GM12878 (cell line): ENCODE data around the gene MRM3.

Experiments used
- CBFB ChIP-seq: IDR thresholded peaks from 2 replicates; pipeline ENCODE4 v1.6.1; 2016; ENCODE audit warnings: antibody characterized with exemption, low read depth
- CTCF ChIP-seq, 3 experiments: IDR thresholded peaks in 2 of 3; conservative IDR thresholded peaks in 1 of 3; 2 replicates each; pipeline ENCODE4 v1.5.1; 2011; ENCODE audit warnings: low read depth in 3 of 3, low read length in 3 of 3, mild to moderate bottlenecking in 3 of 3, control low read depth in 2 of 3, moderate library complexity in 2 of 3, inconsistent platforms in 1 of 3, mixed read lengths in 1 of 3; ENCODE audit not compliant: control insufficient read depth in 2 of 3, insufficient read depth in 1 of 3; ENCODE audit errors: extremely low read depth in 1 of 3
- ELK1 ChIP-seq: IDR thresholded peaks from 2 replicates; pipeline ENCODE4 v1.6.1; 2012; ENCODE audit warnings: low read depth, low read length, improper control_type of control experiment
- EZH2 ChIP-seq: IDR thresholded peaks from 2 replicates; pipeline ENCODE4 v1.6.1; 2012; ENCODE audit warnings: low read depth, mild to moderate bottlenecking, control low read depth, inconsistent platforms, low read length, borderline replicate concordance; ENCODE audit not compliant: control insufficient read depth
- GABPA ChIP-seq: IDR thresholded peaks from 2 replicates; pipeline ENCODE4 v1.6.1; 2014; ENCODE audit warnings: antibody characterized with exemption, low read depth, mild to moderate bottlenecking, inconsistent platforms
- NFYB ChIP-seq: IDR thresholded peaks from 2 replicates; pipeline ENCODE4 v1.6.1; 2011; ENCODE audit warnings: low read depth, mild to moderate bottlenecking, low read length, improper control_type of control experiment, moderate library complexity; ENCODE audit not compliant: insufficient read depth
- RAD21 ChIP-seq: IDR thresholded peaks from 2 replicates; pipeline ENCODE4 v1.6.1; 2011; ENCODE audit warnings: mild to moderate bottlenecking, low read depth, low read length, moderate library complexity; ENCODE audit not compliant: insufficient read depth
- SP1 ChIP-seq: IDR thresholded peaks from one replicate; pipeline ENCODE4 v1.6.1; 2011; ENCODE audit warnings: low read depth, low read length
- SUPT20H ChIP-seq: IDR thresholded peaks from 2 replicates; pipeline ENCODE4 v1.6.1; 2011; ENCODE audit warnings: low read depth, mild to moderate bottlenecking, low read length, moderate library complexity, borderline replicate concordance; ENCODE audit not compliant: control insufficient read depth
- ZNF274 ChIP-seq: IDR thresholded peaks from one replicate; pipeline ENCODE4 v1.8.0; 2011; ENCODE audit not compliant: insufficient read length, insufficient read depth
- TF ChIP-seq, protein P1 (sequence below): IDR thresholded peaks from 2 replicates; pipeline ENCODE4 v1.6.1; 2012; ENCODE audit warnings: low read depth, low read length, improper control_type of control experiment
- TF ChIP-seq, protein P2 (sequence below): IDR thresholded peaks from 2 replicates; pipeline ENCODE4 v1.6.1; 2011; ENCODE audit warnings: low read depth, mild to moderate bottlenecking, low read length, moderate library complexity, borderline replicate concordance; ENCODE audit errors: extremely low read depth

GRCh38 chr17:811051-811784 lies 29.1 kb downstream of the MRM3 start:
- no peak for TF ChIP-seq CTCF (IDR thresholded peaks at IDR 0.05 in 2 of 3, conservative IDR thresholded peaks at IDR 0.05 in 1 of 3; ENCODE audit: control insufficient read depth in 2 of 3, extremely low read depth in 1 of 3, insufficient read depth in 1 of 3, low read depth in 3 of 3, low read length in 3 of 3)
- no peak for TF ChIP-seq SUPT20H
- TF ChIP-seq, protein P1, sequence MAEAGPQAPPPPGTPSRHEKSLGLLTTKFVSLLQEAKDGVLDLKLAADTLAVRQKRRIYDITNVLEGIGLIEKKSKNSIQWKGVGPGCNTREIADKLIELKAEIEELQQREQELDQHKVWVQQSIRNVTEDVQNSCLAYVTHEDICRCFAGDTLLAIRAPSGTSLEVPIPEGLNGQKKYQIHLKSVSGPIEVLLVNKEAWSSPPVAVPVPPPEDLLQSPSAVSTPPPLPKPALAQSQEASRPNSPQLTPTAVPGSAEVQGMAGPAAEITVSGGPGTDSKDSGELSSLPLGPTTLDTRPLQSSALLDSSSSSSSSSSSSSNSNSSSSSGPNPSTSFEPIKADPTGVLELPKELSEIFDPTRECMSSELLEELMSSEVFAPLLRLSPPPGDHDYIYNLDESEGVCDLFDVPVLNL, result no peak
- TF ChIP-seq RAD21, result no peak
- TF ChIP-seq, protein P2, sequence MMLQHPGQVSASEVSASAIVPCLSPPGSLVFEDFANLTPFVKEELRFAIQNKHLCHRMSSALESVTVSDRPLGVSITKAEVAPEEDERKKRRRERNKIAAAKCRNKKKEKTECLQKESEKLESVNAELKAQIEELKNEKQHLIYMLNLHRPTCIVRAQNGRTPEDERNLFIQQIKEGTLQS, result no peak
- TF ChIP-seq GABPA, result no peak
- TF ChIP-seq CBFB, result no peak
- no peak for TF ChIP-seq ZNF274
- TF ChIP-seq EZH2, result no peak
- TF ChIP-seq ELK1, result no peak
- TF ChIP-seq NFYB, result no peak
- no peak for TF ChIP-seq SP1
